Esophagus squamous epithelium (tissue), 5 donors: ENCODE data around the gene HOXB4. TPM values are rescaled to one million over a fixed set of nuclear protein-coding genes. Genes with fewer than 3 reads are reported as not detected.

Source experiments
- DNase-seq: peaks from one replicate; lab custom pipeline; 2025; lab: John Stamatoyannopoulos, UW
- H3K27ac ChIP-seq, 4 donors: fragments of 200-600 bp; sonication (generic); one replicate each; pipeline ENCODE4 v1.5.1; 2016 to 2019; ENCODE audit warnings: mild to moderate bottlenecking in 1 of 4
- H3K27me3 ChIP-seq, 4 donors: fragments of 200-600 bp; sonication (generic); 1 replicate in 3 of 4; 2 replicates in 1 of 4; pipeline versions ENCODE4 v1.5.1 to v1.6.0; 2017 to 2021; ENCODE audit warnings: antibody characterized with exemption in 1 of 4
- H3K36me3 ChIP-seq, 3 donors: fragments of 200-600 bp; sonication (generic); one replicate each; pipeline ENCODE4 v1.5.1; 2016 to 2019
- H3K4me1 ChIP-seq, 3 donors: fragments of 200-600 bp; sonication (generic); one replicate each; pipeline ENCODE4 v1.5.1; 2017 to 2019
- H3K4me3 ChIP-seq, 4 donors: fragments of 200-600 bp; sonication (generic); 1 replicate in 3 of 4; 2 replicates in 1 of 4; pipeline ENCODE4 v1.5.1; 2016 to 2019; ENCODE audit warnings: mild to moderate bottlenecking in 2 of 4, moderate library complexity in 1 of 4
- H3K9me3 ChIP-seq, 3 donors: fragments of 200-600 bp; sonication (generic); one replicate each; pipeline ENCODE4 v1.5.1; 2016 to 2019
- CTCF ChIP-seq, 6 experiments: fragments of 450-650 bp in 4 of 6; fragments of 200-600 bp in 2 of 6; sonication (generic) in 2 of 6; IDR thresholded peaks; one replicate each; pipeline ENCODE4 v1.5.1; 2016 to 2019; ENCODE audit warnings: antibody characterized with exemption in 6 of 6, mild to moderate bottlenecking in 4 of 6, moderate library complexity in 4 of 6
- POLR2A ChIP-seq, 4 donors: fragments of 450-650 bp; IDR thresholded peaks; one replicate each; pipeline ENCODE4 v1.6.1; 2017; ENCODE audit warnings: antibody characterized with exemption in 4 of 4, mild to moderate bottlenecking in 4 of 4, moderate library complexity in 3 of 4
- WGBS, 2 donors: methylation state at CpG; one replicate each; pipeline ENCODE4 v1.1.5; 2018; 5-methylcytosine and 5-hydroxymethylcytosine counted together
- intact Hi-C: fragments of 100-400 bp; cut with DNase I; formaldehyde crosslinking; loops from one replicate; pipeline ENCODE4 v1.15.0; 2022
- total RNA-seq, 4 donors: library from RNA; depleted of rRNA; stranded (reverse); fragments of >200 nt; gene quantifications; one replicate each; pipeline ENCODE4 v1.1.0, GENCODE V29; 2016
- donor health status: DM: yes; HTN: yes; CAD: no.

The HOXB4 gene
- total RNA-seq, 4 donors from 2014 or later, result 0.27 to 2.9 (median 1.8) TPM

- Histone ChIP-seq H3K27me3 (peaks cover 33 to 100% (median 84%) of the 10 kb centered on the region in 4 donors), H3K27ac (no peak overlapping the region)
These were observed 28.9 kb upstream of the HOXB4 start for GRCh38 chr17:48606892-48607614.

GRCh38 chr17:48605991-48606891 lies 28.1 kb upstream of the HOXB4 start:
- Histone ChIP-seq H3K27ac (no peak overlapping the region), H3K4me3 (no peak overlapping the region), H3K9me3 (no peaks in the 10 kb centered on the region), H3K27me3 (peaks cover 31 to 100% (median 85%) of the 10 kb centered on the region in 4 donors), H3K36me3 (no peaks in the 10 kb centered on the region), H3K4me1 (peaks cover 5 to 45% (median 16%) of the 10 kb centered on the region in 3 donors)
- TF ChIP-seq POLR2A (IDR thresholded peaks at IDR 0.05) (no peak), CTCF (IDR thresholded peaks at IDR 0.05) (no peak)
- DNase-seq, result no peak
- intact Hi-C loops, result no loop called here
- WGBS, 2 donors, result 42 to 52% methylated on average over 36 to 41 of the region's 41 CpGs

More at GRCh38 chr17:48606892-48607614, 28.9 kb upstream of the HOXB4 start:
- DNase-seq, result no peak
- Histone ChIP-seq H3K4me1 (peaks cover 4 to 47% (median 24%) of the 10 kb centered on the region in 3 donors), H3K4me3 (no peak overlapping the region), H3K36me3 (no peaks in the 10 kb centered on the region), H3K9me3 (no peaks in the 10 kb centered on the region)
- 46 to 74% methylated on average over 9 of the region's 9 CpGs for WGBS, 2 donors
- TF ChIP-seq POLR2A (IDR thresholded peaks at IDR 0.05), result no peak
- intact Hi-C loops, result no loop called here

- TF ChIP-seq CTCF (IDR thresholded peaks at IDR 0.05) (no peak), POLR2A (IDR thresholded peaks at IDR 0.05) (no peak)
- intact Hi-C loops, result no loop called here
- H3K27me3 ChIP-seq, result peaks cover 27 to 100% (median 79%) of the 10 kb centered on the region in 4 donors
- no peaks in the 10 kb centered on the region for H3K36me3 ChIP-seq
- no peak overlapping the region for H3K27ac ChIP-seq
- peaks cover 5 to 37% (median 9%) of the 10 kb centered on the region in 3 donors for H3K4me1 ChIP-seq
- no peaks in the 10 kb centered on the region for H3K9me3 ChIP-seq
- WGBS, 2 donors, result 39 to 44% methylated on average over 7 to 10 of the region's 10 CpGs
- H3K4me3 ChIP-seq, result no peak overlapping the region
- no peak for DNase-seq
These were observed 27.3 kb upstream of the HOXB4 start for GRCh38 chr17:48605409-48605919.

GRCh38 chr17:48604770-48605329 lies 26.7 kb upstream of the HOXB4 start, which contains the start of gene HOXB6:
HOXB6 (minus strand) TSS chr17:48604986; CDS start chr17:48598150, 6,836 bp downstream.
- Histone ChIP-seq H3K4me1 (peaks cover 5 to 31% (median 5%) of the 10 kb centered on the region in 3 donors), H3K27me3 (peaks cover 27 to 100% (median 77%) of the 10 kb centered on the region in 4 donors), H3K36me3 (no peaks in the 10 kb centered on the region), H3K4me3 (peak within 1 kb of the TSS in 1 of 4 donors; percentile 24), H3K9me3 (no peaks in the 10 kb centered on the region), H3K27ac (no peak within 1 kb of the TSS)
- no peak for TF ChIP-seq CTCF (IDR thresholded peaks at IDR 0.05)
- TF ChIP-seq POLR2A (IDR thresholded peaks at IDR 0.05), result no peak
- DNase-seq, result no peak
- intact Hi-C loops, result no loop called here
- 18 to 22% methylated on average over 16 of the region's 16 CpGs for WGBS, 2 donors
